H1 (cell line): Measurements from ENCODE around the gene ALOX15. TPM values are rescaled to one million over a fixed set of nuclear protein-coding genes. Genes with fewer than 3 reads are reported as not detected.
A peak's percentile ranks its signal among the peaks of the same experiment; 100 is the strongest.

ENCODE experiments used
- CTCF ChIA-PET: fragments of 300-600 bp; sonication (Branson Sonifier 250); formaldehyde crosslinking; loops from one replicate; lab custom pipeline; 2021; ENCODE audit not compliant: partially characterized antibody; lab: Charles Lee
- POLR2A ChIA-PET: fragments of 300-600 bp; sonication (Branson Sonifier 250); formaldehyde crosslinking; loops from one replicate; lab custom pipeline; 2021; ENCODE audit warnings: inconsistent platforms; ENCODE audit not compliant: partially characterized antibody; lab: Charles Lee
- DNase-seq, 2 experiments: peaks; one replicate each; pipeline versions ENCODE4 v3.0.0 to v3.0.0-alpha.2; 2010 to 2022; ENCODE audit warnings: low spot score in 2 of 2, low read depth in 1 of 2, mixed read lengths in 1 of 2
- FAIRE-seq: peaks from 2 replicates; lab custom pipeline; 2011; peaks lifted over from hg19 to GRCh38; lab: Jason Lieb, UNC
- H2AFZ ChIP-seq: 2 replicates; pipeline ENCODE4 v1.8.1; 2012; ENCODE audit warnings: low read length, inconsistent platforms
- H2AK5ac ChIP-seq: 2 replicates; pipeline ENCODE4 v1.6.1; 2013; ENCODE audit warnings: low read depth, low read length
- H2BK120ac ChIP-seq: replicated peaks from 2 replicates; pipeline ENCODE3; 2013; ENCODE audit warnings: low read depth, low read length, inconsistent platforms
- H2BK12ac ChIP-seq: 2 replicates; pipeline ENCODE4 v1.6.1; 2013; ENCODE audit warnings: low read depth, low read length
- H2BK15ac ChIP-seq: 2 replicates; pipeline ENCODE4 v1.6.1; 2013; ENCODE audit warnings: low read length
- H2BK20ac ChIP-seq: 2 replicates; pipeline ENCODE4 v1.6.1; 2013; ENCODE audit warnings: low read length
- H2BK5ac ChIP-seq: 2 replicates; pipeline ENCODE4 v1.6.1; 2013; ENCODE audit warnings: low read depth, low read length
- H3K14ac ChIP-seq: 2 replicates; pipeline ENCODE4 v1.6.1; 2013; ENCODE audit warnings: inconsistent platforms; ENCODE audit not compliant: insufficient read length
- H3K18ac ChIP-seq: 2 replicates; pipeline ENCODE4 v1.6.1; 2013; ENCODE audit warnings: low read length; ENCODE audit errors: extremely low read depth
- H3K23ac ChIP-seq: 2 replicates; pipeline ENCODE4 v1.6.1; 2013; ENCODE audit warnings: inconsistent platforms; ENCODE audit not compliant: insufficient read length
- H3K23me2 ChIP-seq: 2 replicates; pipeline ENCODE4 v1.6.1; 2013; ENCODE audit warnings: low read depth, low read length
- H3K27ac ChIP-seq: 2 replicates; pipeline ENCODE4 v1.6.1; 2011; ENCODE audit warnings: low read depth, low read length, inconsistent platforms
- H3K27me3 ChIP-seq, 4 experiments: replicated peaks in 1 of 4; 1 replicate in 1 of 4; 2 replicates in 3 of 4; pipeline versions ENCODE4 v1.6.1 to v1.8.1; 2011 to 2013; ENCODE audit warnings: low read length in 3 of 4, mild to moderate bottlenecking in 3 of 4, inconsistent platforms in 2 of 4, mixed read lengths in 2 of 4, moderate library complexity in 1 of 4; ENCODE audit not compliant: control insufficient read depth in 3 of 4, insufficient read depth in 3 of 4; ENCODE audit errors: extremely low read depth in 1 of 4
- H3K36me3 ChIP-seq, 4 experiments: 2 replicates each; pipeline versions ENCODE4 v1.6.1 to v1.8.1; 2011 to 2013; ENCODE audit warnings: mild to moderate bottlenecking in 4 of 4, low read length in 3 of 4, moderate library complexity in 2 of 4, control low read depth in 1 of 4, inconsistent platforms in 1 of 4; ENCODE audit not compliant: insufficient read depth in 4 of 4, control insufficient read depth in 2 of 4
- H3K4ac ChIP-seq: replicated peaks from 2 replicates; pipeline ENCODE3; 2013; ENCODE audit warnings: low read length, low read depth, mixed read lengths, inconsistent platforms; ENCODE audit not compliant: insufficient read length
- H3K4me1 ChIP-seq, 4 experiments: replicated peaks in 1 of 4; 1 replicate in 1 of 4; 2 replicates in 3 of 4; pipeline versions ENCODE4 v1.6.1 to v1.8.1; 2011 to 2013; ENCODE audit warnings: low read length in 3 of 4, inconsistent platforms in 2 of 4, mixed read lengths in 1 of 4; ENCODE audit not compliant: insufficient read depth in 4 of 4, control insufficient read depth in 3 of 4
- H3K4me2 ChIP-seq, 2 experiments: 2 replicates each; pipeline versions ENCODE4 v1.6.1 to v1.8.1; 2011 to 2013; ENCODE audit warnings: low read depth in 2 of 2, low read length in 2 of 2, control low read depth in 1 of 2, inconsistent platforms in 1 of 2, mild to moderate bottlenecking in 1 of 2; ENCODE audit not compliant: insufficient read depth in 1 of 2
- H3K4me3 ChIP-seq, 4 experiments: fragments of 200-600, 300-600 bp in 1 of 4; sonication (generic), shearing (Covaris generic), sonication (Bioruptor Twin) in 1 of 4; 2 replicates each; pipeline versions ENCODE4 v1.5.1 to v1.8.1; 2011 to 2016; ENCODE audit warnings: low read length in 4 of 4, low read depth in 3 of 4, control low read depth in 2 of 4, inconsistent platforms in 2 of 4, mild to moderate bottlenecking in 2 of 4, mixed read lengths in 1 of 4, moderate library complexity in 1 of 4; ENCODE audit not compliant: insufficient read depth in 2 of 4; ENCODE audit errors: extremely low read depth in 1 of 4
- H3K56ac ChIP-seq: replicated peaks from 2 replicates; pipeline ENCODE3; 2013; ENCODE audit warnings: low read depth, mild to moderate bottlenecking, mixed read lengths, low read length, inconsistent platforms; ENCODE audit not compliant: insufficient read length
- H3K79me1 ChIP-seq: 2 replicates; pipeline ENCODE4 v1.6.1; 2013; ENCODE audit warnings: low read depth, low read length, control low read depth
- H3K79me2 ChIP-seq, 2 experiments: 2 replicates each; pipeline versions ENCODE4 v1.6.1 to v1.8.1; 2012 to 2013; ENCODE audit warnings: low read length in 2 of 2, mild to moderate bottlenecking in 2 of 2, inconsistent platforms in 1 of 2; ENCODE audit not compliant: insufficient read depth in 2 of 2, control insufficient read depth in 1 of 2
- H3K9ac ChIP-seq, 4 experiments: replicated peaks in 1 of 4; 1 replicate in 1 of 4; 2 replicates in 3 of 4; pipeline versions ENCODE4 v1.6.1 to v1.8.1; 2011 to 2013; ENCODE audit warnings: low read depth in 3 of 4, low read length in 3 of 4, control low read depth in 2 of 4, mild to moderate bottlenecking in 2 of 4, moderate library complexity in 2 of 4, inconsistent platforms in 1 of 4; ENCODE audit errors: extremely low read depth in 1 of 4
- H3K9me3 ChIP-seq, 2 experiments: 2 replicates each; pipeline versions ENCODE4 v1.6.1 to v1.8.1; 2012 to 2013; ENCODE audit warnings: mild to moderate bottlenecking in 2 of 2, moderate library complexity in 2 of 2, control low read depth in 1 of 2, inconsistent platforms in 1 of 2, low read depth in 1 of 2, low read length in 1 of 2, mixed read lengths in 1 of 2; ENCODE audit not compliant: insufficient read depth in 2 of 2
- H4K20me1 ChIP-seq, 2 experiments: replicated peaks in 1 of 2; 2 replicates each; pipeline versions ENCODE3 to v1.8.1; 2011 to 2013; ENCODE audit warnings: inconsistent platforms in 2 of 2, low read length in 2 of 2, mild to moderate bottlenecking in 1 of 2; ENCODE audit not compliant: insufficient read depth in 2 of 2, control insufficient read depth in 1 of 2
- H4K5ac ChIP-seq: 2 replicates; pipeline ENCODE4 v1.6.1; 2013; ENCODE audit warnings: low read length, low read depth, mixed read lengths, inconsistent platforms; ENCODE audit not compliant: insufficient read length
- H4K8ac ChIP-seq: 2 replicates; pipeline ENCODE4 v1.8.0; 2013; ENCODE audit warnings: mild to moderate bottlenecking, moderate library complexity, low read length, inconsistent platforms; ENCODE audit not compliant: insufficient read depth; ENCODE audit errors: extremely low read depth
- H4K91ac ChIP-seq: replicated peaks from 2 replicates; pipeline ENCODE3; 2013; ENCODE audit warnings: low read length, mixed read lengths, inconsistent platforms; ENCODE audit not compliant: insufficient read length
- E2F6 ChIP-seq: IDR thresholded peaks from 2 replicates; pipeline ENCODE4 v1.6.1; 2012; ENCODE audit warnings: inconsistent platforms
- KDM4A ChIP-seq: IDR thresholded peaks from one replicate; pipeline ENCODE4 v1.7.1; 2012; ENCODE audit warnings: low read depth, mild to moderate bottlenecking, moderate library complexity, low read length, inconsistent platforms; ENCODE audit not compliant: severe bottlenecking
- KDM5A ChIP-seq: fragments of 200-600 bp; IDR thresholded peaks from 2 replicates; pipeline ENCODE4 v1.7.1; 2012; ENCODE audit warnings: mild to moderate bottlenecking, low read length, inconsistent platforms, mixed read lengths
- MAX ChIP-seq: IDR thresholded peaks from 2 replicates; pipeline ENCODE4 v1.6.1; 2012; ENCODE audit warnings: inconsistent platforms
- RBBP5 ChIP-seq: IDR thresholded peaks from 2 replicates; pipeline ENCODE4 v1.7.1; 2012; ENCODE audit warnings: low read depth, mild to moderate bottlenecking, inconsistent platforms, low read length, moderate library complexity, borderline replicate concordance
- RNF2 ChIP-seq: fragments of 200-900, 300-1000 bp; sonication (generic); IDR thresholded peaks from 2 replicates; pipeline ENCODE4 v1.7.1; 2016; ENCODE audit warnings: borderline replicate concordance, low read depth, mild to moderate bottlenecking, antibody characterized with exemption, low read length; ENCODE audit not compliant: poor library complexity, severe bottlenecking; ENCODE audit errors: missing control alignments
- TAF1 ChIP-seq: IDR thresholded peaks from 2 replicates; pipeline ENCODE4 v1.6.1; 2011; ENCODE audit warnings: mild to moderate bottlenecking, low read depth, low read length
- YY1 ChIP-seq: IDR thresholded peaks from 2 replicates; pipeline ENCODE4 v1.6.1; 2011; ENCODE audit warnings: low read depth, mild to moderate bottlenecking, low read length
- WGBS, 2 experiments: shearing (Covaris generic) in 1 of 2; methylation state at CpG; one replicate each; pipeline versions ENCODE4 v1.1.6 to v1.1.7; 2013 to 2015; ENCODE audit warnings: low lambda C conversion rate in 2 of 2, mixed read lengths in 2 of 2, inconsistent platforms in 1 of 2, low coverage in 1 of 2, missing lambda C conversion rate in 1 of 2; ENCODE audit not compliant: insufficient replicate concordance in 2 of 2, insufficient coverage in 1 of 2, insufficient read length in 1 of 2; ENCODE audit errors: extremely low coverage in 1 of 2, missing lambda C conversion rate in 1 of 2; 5-methylcytosine and 5-hydroxymethylcytosine counted together
- polyA plus RNA-seq, 7 experiments: library from polyadenylated mRNA; depleted of rRNA in 3 of 7; stranded (reverse) in 5 of 7; unstranded in 2 of 7; fragments of >200 nt in 5 of 7; fragments of 200-250 nt in 2 of 7; gene quantifications; 1 replicate in 5 of 7; 2 replicates in 1 of 7; 4 replicates in 1 of 7; pipeline versions ENCODE4 v1.2.1 to v1.2.3, GENCODE V29; 2011 to 2013; ENCODE audit warnings: missing spikeins in 2 of 7, mixed read lengths in 2 of 7
- total RNA-seq: library from RNA; stranded (reverse); fragmentation: NEBNext Ultra II Directional; extraction: Animal tissue kit (Norgen Biotek cat#: 25700); gene quantifications from 2 replicates; pipeline ENCODE4 v1.2.1, GENCODE V29; 2021

The ALOX15 gene
- total and polyA plus RNA-seq, 2 of the 8 experiments (the other 6 are each of a cell fraction or from before 2014, with no cell fraction given): 1.5 to 1.7 TPM

GRCh38 chr17:4584101-4584916 is 57.2 kb downstream of the ALOX15 start, which contains the start of gene SMTNL2:
Gene SMTNL2, plus strand, starts transcription at chr17:4584529. Its CDS starts 77 bp downstream, at chr17:4584606.
- H4K8ac ChIP-seq: peak within 1 kb of the TSS; percentile 76
- H3K23ac ChIP-seq: no peak within 1 kb of the TSS
- peaks cover 0 to 22% (median 13%) of the 10 kb centered on the region in 4 experiments; a peak in 6 of 7 replicates for H3K4me1 ChIP-seq
- peaks cover 0 to 1% of the 10 kb centered on the region in 2 experiments for H4K20me1 ChIP-seq
- no peak within 1 kb of the TSS for H2BK20ac ChIP-seq
- no peak within 1 kb of the TSS for H4K91ac ChIP-seq
- H3K27ac ChIP-seq: no peak within 1 kb of the TSS
- H3K4me2 ChIP-seq: peak within 1 kb of the TSS; percentile 75 to 88
- no peak within 1 kb of the TSS for H2BK5ac ChIP-seq
- H2BK15ac ChIP-seq: no peak within 1 kb of the TSS
- peak within 1 kb of the TSS; percentile 2; the same call in 1 of the 2 replicates for H2AFZ ChIP-seq
- H4K5ac ChIP-seq: no peak within 1 kb of the TSS
- H3K27me3 ChIP-seq: peaks cover 8 to 45% (median 38%) of the 10 kb centered on the region in 4 experiments
- peak within 1 kb of the TSS; percentile 45 to 69 (median 58) for H3K4me3 ChIP-seq
- no peak within 1 kb of the TSS for H3K14ac ChIP-seq
- peak within 1 kb of the TSS; percentile 48 for H3K18ac ChIP-seq
- H2BK12ac ChIP-seq: no peak within 1 kb of the TSS
- no peak within 1 kb of the TSS for H3K56ac ChIP-seq
- 3% methylated on average over 52 of the region's 100 CpGs; no CpG with 5 or more reads in 1 of the 2 experiments for WGBS, 2 experiments
- no peaks in the 10 kb centered on the region for H3K79me2 ChIP-seq
- H3K9me3 ChIP-seq: no peaks in the 10 kb centered on the region
- DNase-seq (peak in 1 of 2 experiments; percentile 76), FAIRE-seq (no peak)
- no peaks in the 10 kb centered on the region for H3K36me3 ChIP-seq
- no peaks in the 10 kb centered on the region for H3K79me1 ChIP-seq
- no peak within 1 kb of the TSS for H2AK5ac ChIP-seq
- ChIA-PET CTCF (interaction anchor here (0.6 to 8.8 kb wide), 10 partner anchors 11 to 215 kb away, joined by 3 to 114 read pairs (median 4); partner anchors contain the start of gene PELP1), POLR2A (interaction anchor here (1.2 to 2.0 kb wide), 6 partner anchors 9 to 52 kb away, joined by 3 to 7 read pairs (median 4); no protein-coding TSS in a partner anchor)
- H3K9ac ChIP-seq: no peak within 1 kb of the TSS
- H3K23me2 ChIP-seq: peaks cover 10% of the 10 kb centered on the region; the same call in 1 of the 2 replicates
- no peak within 1 kb of the TSS for H2BK120ac ChIP-seq
- no peak within 1 kb of the TSS for H3K4ac ChIP-seq
- TF ChIP-seq E2F6: no peak; the same call in 1 of the 2 replicates
- peak; percentile 39; the same call in 1 of the 2 replicates for TF ChIP-seq RBBP5
- TF ChIP-seq KDM4A: peak; percentile 82
- TF ChIP-seq RNF2: peak; percentile 23
- no peak for TF ChIP-seq YY1
- no peak for TF ChIP-seq KDM5A
- peak; percentile 9; the same call in 1 of the 2 replicates for TF ChIP-seq MAX
- peak; percentile 34; the same call in 1 of the 2 replicates for TF ChIP-seq TAF1
